ENCODE results near the gene CCDC85C.
A peak's percentile ranks its signal among the peaks of the same experiment; 100 is the strongest.

The CCDC85C gene

DNA sequence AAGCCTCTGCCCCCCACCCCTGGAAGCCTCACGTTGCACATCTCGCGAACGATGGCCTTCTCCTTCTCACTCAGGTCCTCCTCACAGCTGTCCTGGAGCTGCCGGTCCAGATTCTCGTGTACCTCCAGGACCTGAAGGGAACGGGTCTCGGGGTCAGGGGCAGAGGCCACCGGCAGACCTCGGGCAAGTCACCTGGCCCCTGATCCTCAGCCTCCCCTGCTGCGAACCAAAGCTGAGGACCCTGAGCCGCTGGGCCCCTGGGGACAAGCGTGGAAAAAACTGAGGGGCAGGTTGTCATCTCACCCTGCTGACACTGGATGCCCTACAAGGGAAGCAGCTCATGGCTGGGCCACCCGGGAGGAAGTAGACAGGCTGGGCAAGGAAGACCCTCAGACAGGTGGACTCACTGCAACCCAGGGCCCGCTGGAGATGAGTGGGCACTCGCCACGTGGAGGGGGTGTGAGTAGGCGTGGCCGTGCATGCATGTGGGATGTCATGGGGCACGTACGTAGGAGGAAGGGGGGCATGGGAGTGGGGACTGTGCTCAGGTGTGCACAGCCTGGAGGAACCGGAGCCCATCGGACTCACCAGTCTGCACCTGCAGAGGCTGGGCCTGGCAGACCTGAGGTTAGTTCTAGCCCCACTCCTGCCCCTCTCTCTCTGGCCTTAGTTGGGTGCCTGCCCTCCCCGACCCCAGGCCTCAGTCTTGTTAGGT, 87.7 kb downstream of the CCDC85C start:
- DNase-seq (ENCODE audit: insufficient read length, low spot score) (no peak), FAIRE-seq (no peak)

DNA sequence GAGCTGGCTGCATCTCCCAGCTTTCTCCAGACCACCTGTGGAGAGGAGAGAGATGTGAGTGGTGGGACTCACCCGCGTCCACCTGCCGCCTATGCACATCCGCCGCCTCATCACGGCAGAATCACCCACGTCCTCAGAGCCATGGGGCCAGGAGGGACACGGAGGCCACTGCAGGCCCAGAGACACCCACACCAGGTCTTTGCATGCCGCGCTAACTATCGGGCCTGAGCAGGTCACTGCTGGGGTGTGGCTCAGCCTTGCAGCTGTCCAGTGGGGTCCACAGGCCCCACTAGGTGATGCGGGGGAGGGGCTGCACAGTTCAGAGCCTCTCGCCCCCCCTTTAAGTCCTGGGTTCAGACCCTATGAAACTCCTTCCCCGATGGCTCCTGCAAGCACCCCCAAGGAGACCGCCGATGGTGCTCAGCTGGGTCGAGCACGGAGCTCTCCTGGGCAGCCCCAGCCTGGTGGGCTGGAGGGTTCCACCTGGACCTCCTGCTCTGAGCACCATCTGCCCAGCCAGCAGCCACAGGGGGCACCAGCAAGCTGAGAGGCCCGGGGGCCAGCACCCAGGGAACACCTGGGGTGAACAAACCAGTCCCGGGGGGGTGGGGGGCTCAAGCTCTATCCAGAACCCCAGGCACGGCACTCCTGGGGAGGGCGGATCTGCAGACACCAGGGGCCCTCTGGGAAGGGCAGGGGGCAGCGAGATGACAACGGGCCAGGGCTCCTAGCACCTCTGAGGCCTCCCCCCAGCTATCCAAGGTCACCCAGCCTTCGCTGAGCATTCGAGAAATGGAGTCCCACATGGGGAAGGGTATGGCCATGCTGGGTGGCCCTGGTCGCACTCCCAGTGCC, 88.5 kb downstream of the CCDC85C start:
- no peak for DNase-seq (ENCODE audit: insufficient read length, low spot score)
- no peak for FAIRE-seq

DNA sequence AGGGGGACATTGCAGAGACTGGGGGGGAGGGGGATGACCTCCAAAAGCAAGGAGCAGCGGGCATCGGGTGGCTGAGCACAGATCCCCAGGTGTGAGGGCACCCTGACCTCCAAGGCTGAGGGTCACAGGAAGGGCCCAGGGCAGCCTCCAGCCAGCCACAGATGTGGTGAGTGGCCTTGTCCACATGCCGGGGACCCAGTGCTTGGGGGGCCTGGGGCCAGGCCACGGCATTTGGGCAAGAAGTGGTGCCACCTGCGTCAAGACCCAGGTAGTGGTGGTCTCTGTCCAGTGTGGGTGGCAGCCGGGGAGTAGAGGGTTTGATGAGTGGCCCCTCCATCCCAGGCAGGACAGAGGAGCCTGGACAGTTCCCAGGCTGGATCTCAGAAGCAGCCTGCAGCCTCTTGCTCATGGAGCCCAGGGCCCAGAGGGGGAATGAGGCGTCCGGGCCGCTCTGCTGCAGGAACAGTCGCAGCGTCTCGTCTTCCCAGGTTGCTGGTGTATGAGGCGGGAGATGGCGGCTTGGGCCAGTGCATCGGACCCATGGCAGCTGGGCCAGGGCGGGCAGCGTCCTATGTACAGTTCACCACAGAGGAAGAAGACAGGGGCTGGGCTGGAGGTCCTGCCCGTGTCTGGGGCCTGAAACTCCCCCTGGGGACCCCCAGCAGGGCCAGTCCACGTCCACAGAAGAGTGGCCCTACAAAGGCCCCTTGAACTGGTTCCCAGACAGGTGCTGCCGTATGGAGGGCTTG, 89.3 kb downstream of the CCDC85C start:
- no peak for DNase-seq (ENCODE audit: insufficient read length, low spot score)

DNA sequence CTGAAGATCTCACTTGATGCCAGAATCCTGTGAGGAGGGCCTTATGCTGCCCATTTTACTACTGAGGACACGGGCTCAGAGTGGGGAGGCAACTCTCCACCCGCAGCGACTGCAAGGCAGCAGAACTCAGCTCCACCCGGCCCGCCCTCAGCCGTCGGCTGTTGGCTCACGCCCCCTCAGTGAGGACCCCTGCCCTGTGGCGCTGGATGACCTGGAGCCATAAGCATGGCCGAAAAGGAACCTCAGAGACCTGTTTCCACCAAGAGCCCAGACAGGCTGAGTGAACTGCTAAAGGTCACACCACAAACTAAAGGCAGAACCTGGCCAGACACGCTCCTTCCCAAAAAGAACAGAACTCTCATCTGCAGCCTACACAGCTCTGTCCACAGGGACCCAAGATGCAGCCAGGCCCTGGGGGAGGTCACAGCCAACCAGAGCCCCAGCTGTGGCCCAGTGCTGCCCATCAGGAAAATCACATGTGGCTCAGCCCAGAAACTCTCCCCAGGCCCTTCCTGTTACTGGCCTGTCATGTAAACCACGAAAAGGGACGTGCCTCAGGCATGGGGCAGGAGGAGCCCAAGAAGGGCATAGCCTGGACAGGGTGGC, 90.0 kb downstream of the CCDC85C start:
- no peak for DNase-seq (ENCODE audit: insufficient read length, low spot score)
- no peak for FAIRE-seq

More for the DNA sequence above, 89.3 kb downstream of the CCDC85C start:
- FAIRE-seq = no peak

DNA sequence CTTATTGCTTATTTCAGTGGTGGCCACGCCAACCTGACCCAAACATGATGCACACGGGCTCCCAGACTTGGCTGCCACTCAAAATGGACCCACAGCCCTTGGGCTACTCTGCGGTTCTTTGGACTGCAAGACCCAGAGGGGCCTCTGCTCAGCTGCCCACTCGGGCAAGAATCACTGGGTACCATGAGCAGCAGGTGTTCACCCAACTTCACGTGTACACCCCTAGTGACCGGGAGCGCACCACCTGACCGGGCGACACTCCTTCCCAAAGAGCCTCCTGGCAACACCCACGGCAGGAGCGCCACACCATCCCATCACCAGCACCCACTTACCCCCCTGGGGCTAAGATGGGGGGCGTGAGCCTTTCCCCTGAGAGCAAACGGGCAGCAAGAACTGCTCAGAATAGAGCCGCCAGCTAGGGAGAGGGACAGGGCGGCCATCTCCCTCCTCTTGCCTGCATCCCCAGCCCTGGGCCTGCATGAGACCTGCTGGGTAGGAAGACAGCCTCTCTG, 90.8 kb downstream of the CCDC85C start:
- FAIRE-seq = no peak

DNA sequence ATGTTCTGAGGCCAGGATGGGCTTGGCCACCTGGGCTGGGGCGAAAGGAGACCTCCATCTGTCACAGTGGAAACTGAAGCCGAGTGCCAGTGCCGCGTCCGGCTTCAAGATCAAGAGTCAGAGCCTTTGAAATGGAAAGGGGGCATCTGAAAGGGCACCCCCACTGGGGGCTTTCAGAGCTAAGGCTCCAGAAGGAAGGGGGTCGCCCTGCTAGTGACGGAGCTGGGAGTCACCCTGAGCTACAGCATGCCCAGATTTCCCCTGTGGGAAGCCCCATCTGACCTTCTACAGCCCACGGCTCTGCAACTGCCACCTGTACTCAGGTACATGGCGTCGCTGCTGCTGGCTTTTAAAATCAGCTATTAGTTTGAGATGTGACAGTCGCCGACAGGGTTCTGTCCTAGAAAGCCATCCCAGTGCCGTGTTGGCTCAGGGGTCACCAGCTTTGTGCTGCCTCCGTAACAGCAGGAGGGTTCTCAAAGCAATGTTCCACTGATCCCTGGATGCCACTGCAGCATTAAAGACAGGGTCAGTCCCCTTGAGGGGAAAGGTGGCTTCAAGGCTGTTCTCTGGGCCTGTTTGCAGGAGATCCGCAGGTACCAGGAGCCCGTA, 91.3 kb downstream of the CCDC85C start:
- FAIRE-seq (no peak), DNase-seq (ENCODE audit: insufficient read length, low spot score) (no peak)

More for the DNA sequence above, 90.8 kb downstream of the CCDC85C start:
- no peak for DNase-seq (ENCODE audit: insufficient read length, low spot score)

DNA sequence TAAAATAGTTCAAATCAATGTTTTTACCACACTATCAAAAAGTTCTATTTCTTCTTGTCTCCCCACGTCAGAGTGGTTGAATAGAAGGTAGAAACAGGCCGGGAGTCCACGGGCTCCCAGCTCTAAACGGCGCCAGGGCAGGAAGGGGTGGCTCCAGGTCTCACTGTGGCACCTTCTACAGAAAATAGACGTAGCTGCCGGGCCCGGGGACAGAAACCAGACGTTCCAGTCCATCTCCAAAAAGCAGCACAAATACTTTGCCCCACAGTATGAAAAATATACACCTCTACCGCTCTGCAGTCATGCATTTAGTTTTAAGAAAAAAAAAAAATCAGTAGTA, 91.9 kb downstream of the CCDC85C start:
- FAIRE-seq = no peak

DNA sequence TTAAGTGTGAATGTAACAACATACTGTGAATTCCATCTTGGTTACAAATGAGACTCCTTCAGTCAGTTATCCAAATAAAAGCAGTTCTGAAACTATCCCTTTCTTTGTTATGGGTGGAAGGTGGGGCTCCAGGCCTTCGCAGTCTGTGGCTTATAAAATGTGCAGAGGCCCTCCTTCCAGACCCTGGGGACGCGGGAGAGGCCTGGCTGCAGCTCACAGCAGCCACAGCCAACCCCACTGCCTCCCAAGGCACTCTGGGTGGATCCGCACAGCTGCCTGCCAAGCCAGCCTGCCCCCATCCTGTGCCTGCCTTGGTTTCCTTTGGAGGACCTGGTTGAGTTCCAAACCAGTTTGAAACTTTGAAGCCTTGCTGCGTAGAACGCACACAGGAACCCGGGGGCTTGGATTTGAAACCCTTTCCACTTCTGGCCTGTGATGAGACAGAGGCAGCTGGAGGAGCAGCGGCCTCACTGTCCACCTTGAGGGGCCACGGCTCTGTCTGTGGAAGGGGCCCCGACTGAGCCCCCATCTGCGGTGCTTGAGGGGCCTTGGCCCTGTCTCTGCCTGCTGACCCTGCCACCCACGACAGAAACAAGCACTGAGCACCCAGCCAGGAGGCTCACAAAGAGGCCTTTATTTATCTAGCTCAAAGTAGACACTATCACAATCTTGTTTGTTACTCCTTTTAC, 92.4 kb downstream of the CCDC85C start:
- FAIRE-seq (no peak), DNase-seq (ENCODE audit: insufficient read length, low spot score) (no peak)

More for the DNA sequence above, 91.9 kb downstream of the CCDC85C start:
- DNase-seq (ENCODE audit: insufficient read length, low spot score) = no peak

DNA sequence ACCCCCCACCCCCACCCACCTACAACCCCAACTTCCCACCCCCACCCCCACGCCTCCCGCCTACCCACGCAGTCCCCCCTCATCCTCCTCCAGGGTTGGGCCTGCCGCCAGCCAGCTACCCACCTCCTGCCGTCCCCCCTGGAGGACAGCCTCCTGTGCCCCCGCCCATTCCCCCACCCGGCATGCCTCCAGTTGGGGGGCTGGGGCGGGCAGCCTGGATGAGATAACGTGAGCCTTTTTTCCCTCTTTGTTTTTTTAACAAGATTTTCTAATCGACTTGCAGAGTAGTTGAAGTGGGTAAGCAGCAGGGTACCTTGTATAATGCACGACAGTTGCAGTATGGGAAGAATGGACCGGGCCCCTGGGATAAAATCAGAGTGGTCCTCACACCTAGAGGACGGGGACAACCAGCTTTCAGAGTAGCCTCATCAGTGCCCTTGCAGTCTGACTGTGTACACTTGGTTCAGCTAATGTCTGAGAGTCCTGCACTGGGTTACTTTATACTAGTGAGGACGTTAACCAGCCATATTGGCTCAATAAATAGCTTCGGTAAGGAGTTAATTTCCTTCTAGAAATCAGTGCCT, 93.4 kb downstream of the CCDC85C start:
- FAIRE-seq (no peak), DNase-seq (ENCODE audit: insufficient read length, low spot score) (no peak)

DNA sequence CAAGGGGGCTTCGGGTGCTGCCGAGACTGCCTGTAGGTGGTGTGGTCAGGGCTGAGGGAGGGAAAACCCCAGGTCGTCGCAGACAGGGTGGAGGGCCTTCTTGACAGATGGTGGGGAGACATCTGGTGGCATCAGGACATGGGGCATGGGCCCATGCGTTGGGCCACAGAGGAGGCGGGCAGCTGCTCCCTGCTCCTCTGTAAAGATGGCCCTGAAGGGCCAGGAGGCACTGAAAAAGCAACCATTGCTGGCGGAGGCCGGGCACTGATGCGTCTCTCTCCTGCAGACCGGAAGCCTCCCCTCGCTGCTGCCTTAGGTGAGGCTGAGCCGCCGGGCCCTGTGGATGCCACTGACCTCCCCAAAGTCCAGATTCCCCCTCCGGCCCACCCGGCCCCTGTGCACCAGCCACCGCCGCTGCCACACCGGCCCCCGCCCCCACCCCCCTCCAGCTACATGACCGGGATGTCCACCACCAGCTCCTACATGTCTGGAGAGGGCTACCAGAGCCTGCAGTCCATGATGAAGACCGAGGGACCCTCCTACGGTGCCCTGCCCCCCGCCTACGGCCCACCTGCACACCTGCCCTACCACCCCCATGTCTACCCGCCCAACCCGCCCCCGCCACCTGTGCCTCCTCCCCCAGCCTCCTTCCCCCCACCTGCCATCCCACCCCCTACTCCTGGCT, 94.0 kb downstream of the CCDC85C start:
- DNase-seq (ENCODE audit: insufficient read length, low spot score) = no peak
- no peak for FAIRE-seq

DNA sequence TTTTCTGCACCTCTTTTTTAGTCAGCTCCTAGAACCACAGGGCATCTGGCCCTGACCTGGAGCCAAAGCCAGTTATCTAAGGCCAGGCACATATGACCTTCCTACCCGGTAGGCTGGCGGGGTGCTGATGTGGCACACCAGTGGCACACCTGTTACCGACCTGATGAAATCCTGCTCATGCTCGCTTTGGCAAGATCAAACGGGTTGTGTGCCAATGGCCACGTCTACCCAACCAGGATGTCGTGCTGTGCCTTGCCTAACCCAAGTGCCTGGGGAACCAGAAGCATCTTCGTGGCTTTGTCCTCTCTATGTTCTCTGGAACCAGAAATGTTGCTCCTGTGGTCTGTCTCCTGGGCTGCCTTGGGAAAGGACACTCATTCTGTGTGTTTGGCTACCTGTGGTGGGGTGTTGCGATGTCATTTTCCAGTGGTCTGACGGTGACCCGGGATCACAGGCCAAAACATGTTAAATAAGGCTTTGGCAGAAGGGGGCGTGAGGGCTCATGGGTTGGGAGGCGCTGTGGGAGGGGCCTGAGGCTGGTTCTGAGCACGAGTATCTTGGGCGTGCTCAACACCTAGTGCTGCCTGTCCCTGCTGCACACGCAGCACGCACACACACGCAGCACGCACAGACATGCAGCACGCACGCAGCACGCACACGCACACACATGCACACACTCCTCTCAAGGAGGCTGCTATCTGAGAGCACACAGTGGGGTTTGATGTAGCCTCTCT, 94.9 kb downstream of the CCDC85C start:
- FAIRE-seq (peak; percentile 72), DNase-seq (ENCODE audit: insufficient read length, low spot score) (no peak)

DNA sequence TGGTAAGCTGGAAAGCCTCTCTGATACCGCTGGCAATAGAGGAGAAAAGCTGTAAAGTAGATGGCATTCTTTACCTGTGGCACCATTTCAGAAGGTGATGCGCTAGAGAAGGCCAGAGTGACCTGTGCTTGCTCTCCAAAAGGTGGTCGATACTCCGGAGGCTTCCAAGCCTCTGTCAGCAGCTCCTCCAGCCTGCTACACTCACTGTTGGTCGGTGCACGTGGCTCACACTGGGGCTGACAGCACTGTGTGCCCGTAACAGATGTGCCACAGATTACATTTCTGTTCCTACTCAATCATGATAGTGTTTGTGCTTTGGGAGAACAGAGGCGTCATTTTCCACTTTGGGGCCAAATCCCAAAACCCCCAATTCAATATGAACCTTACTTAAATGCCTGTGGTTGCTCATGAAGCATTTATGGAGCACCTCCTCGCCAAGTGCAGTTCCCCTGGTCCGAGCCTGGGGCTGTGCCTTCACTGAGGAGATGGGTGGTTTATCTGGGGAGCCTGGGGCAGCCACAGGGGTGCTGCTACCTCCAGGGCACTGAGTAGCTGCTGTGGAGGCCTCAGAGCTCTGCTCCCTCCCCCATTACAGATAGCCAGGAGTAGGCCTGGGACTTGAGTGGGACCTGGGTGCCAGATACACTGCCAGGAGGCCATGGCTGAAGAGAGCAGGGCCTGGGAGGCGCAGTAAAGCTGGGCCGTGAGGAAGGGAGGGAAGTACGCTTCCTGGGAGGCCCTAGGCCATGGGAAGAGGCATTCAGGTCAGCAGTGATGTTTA, 96.0 kb downstream of the CCDC85C start:
- DNase-seq (ENCODE audit: insufficient read length, low spot score) (no peak), FAIRE-seq (no peak)

DNA sequence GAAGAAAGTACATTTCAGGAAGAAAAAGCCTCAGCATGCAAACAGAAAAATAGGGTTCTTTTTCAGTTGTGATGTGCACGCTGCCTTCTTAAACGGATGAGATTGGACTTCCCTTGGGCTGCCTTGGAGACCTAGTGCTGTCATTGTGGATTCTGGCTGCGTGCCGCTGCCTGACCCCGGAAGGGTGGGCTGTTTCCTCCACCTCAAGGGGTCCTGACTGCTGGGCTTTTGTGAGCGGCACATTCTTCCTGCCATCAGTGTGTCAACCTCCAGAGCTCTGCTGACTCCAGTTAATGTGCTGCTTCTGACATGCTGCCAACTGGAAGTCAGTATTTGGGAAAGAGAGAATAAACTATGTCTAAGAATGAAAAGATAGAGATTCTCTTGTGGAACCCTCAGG, 97.7 kb downstream of the CCDC85C start:
- DNase-seq (ENCODE audit: insufficient read length, low spot score) = no peak
- FAIRE-seq = no peak

DNA sequence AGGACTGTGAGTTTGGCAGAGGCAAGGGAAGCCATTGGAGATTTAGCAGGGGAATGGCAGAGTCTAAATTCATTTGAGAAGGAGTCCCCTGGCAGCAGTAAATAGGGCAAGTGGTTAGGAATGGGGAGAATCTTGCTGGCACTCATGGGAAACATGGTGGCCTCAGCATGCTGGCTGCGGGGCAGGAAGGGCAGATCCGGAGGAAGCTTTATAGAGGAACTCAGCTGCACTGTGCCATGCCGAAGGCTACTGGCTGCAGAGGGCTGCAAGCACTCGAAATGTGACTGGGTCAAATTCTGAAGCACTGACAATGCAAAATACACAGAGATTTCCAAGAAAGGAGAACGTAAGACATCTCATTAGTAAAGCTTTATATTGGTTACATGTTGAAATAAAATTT, 98.9 kb downstream of the CCDC85C start:
- FAIRE-seq (no peak), DNase-seq (ENCODE audit: insufficient read length, low spot score) (no peak)

DNA sequence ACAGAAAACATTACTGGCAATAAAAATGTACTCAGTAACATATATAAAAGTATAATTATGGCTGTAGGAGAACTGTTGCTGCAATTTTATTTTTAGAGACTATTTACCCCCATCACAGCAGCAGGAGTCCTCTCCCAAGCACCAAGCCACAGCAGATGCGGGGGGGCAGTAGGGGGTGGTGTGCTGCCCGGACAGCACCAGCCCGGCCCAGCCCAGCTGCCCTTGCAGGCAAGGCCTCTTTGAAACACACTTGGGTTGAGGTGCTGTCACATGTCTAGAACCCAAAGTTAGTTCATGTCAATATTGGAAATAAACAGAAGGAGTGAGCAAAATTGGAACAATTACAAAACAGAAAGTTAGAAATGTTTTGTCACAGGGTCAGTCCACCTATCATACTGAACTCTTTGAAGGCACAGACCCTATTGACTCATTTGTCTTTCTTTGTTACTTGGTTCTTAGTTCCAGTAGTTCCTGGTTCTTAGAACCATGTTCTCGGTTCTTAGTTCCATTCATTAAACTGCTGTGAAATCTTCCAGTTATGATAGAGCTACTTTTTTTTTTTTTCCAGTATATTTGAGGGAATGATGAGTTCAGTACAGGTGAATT, 100.1 kb downstream of the CCDC85C start:
- no peak for DNase-seq (ENCODE audit: insufficient read length, low spot score)
- FAIRE-seq = no peak

DNA sequence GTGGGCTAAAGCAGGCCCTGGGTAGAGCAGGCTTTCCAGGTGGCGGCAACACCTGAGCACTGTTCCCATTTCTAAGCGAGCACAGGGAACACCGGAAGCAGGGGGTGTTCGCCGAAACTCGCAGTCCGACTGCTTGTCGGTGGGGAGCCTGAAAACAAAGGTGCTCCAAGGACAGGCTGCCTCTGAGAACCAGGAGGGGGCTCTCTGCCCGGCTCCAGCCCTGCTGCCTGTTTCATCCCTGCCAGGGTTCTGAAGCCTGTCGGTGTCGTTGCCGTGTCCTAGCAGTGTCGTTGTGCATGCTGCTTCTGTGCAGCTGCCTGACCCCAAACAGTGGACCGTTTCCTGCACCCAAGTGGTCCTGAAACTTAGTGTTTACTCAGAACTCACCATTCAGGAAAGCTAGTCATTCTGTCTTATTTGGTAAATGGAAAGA, 101.0 kb downstream of the CCDC85C start:
- DNase-seq (ENCODE audit: insufficient read length, low spot score) (no peak), FAIRE-seq (no peak)

DNA sequence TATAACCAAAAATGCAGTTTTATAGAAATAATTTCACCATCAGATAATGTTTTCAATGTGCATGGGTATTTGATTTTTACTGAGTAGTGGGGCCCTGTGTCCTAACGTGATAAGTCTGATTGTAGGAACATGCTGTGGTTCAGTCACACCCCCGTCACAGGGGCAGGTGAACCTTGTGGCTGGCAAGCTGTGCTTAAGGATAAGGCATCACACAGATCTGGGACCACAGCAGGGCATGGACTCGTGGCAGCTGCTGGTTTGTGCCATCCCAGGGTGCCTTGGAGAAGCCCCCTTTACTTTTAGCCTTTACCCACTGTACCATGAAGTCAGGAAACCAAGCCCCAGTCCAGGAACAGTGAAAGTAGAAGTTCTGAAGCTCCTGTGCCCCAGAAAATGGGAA, 106.1 kb downstream of the CCDC85C start:
- DNase-seq (ENCODE audit: insufficient read length, low spot score) (no peak), FAIRE-seq (no peak)

Measured in HTR-8/SVneo (cell line).